HCT116 (cell line): ENCODE results near the gene HELLS. TPM values are rescaled to one million over a fixed set of nuclear protein-coding genes. Genes with fewer than 3 reads are reported as not detected.

Source experiments
- ATAC-seq: fragments of 200-7000 bp; cut with Tn5 transposase; 2 replicates; pipeline ENCODE4 v1.9.1; 2020; ENCODE audit warnings: mild to moderate bottlenecking, moderate library complexity
- BruUV-seq: library from RNA; stranded (reverse); fragments of 400-500 nt; replicated peaks from 2 replicates; lab custom pipeline; 2021; lab: Mats Ljungman, UMichigan
- CTCF ChIA-PET: fragments of 300-600 bp; sonication (Branson Sonifier 250); formaldehyde crosslinking; loops from one replicate; lab custom pipeline; 2021; ENCODE audit warnings: antibody characterized with exemption; lab: Charles Lee
- POLR2A ChIA-PET: fragments of 300-600, 350-600 bp; sonication (Branson Sonifier 250); formaldehyde crosslinking; loops from one replicate; lab custom pipeline; 2021; ENCODE audit warnings: antibody characterized with exemption; lab: Charles Lee
- RAD21 ChIA-PET, 2 experiments: fragments of 300-600 bp; sonication (Branson Sonifier 250); formaldehyde crosslinking; loops; one replicate each; lab custom pipeline; 2023; ENCODE audit warnings: low total read pairs in 2 of 2; ENCODE audit not compliant: uncharacterized antibody in 2 of 2, unreplicated experiment in 2 of 2, low non-redundant PET in 1 of 2; lab: Charles Lee
- DNase-seq: peaks from one replicate; pipeline ENCODE4 v3.0.0-alpha.2; 2010; ENCODE audit warnings: low read depth, low spot score
- H2AFZ ChIP-seq: fragments of 200-600 bp; shearing (Covaris generic), sonication (generic); 2 replicates; pipeline ENCODE4 v1.6.1; 2017; ENCODE audit warnings: low read depth, mixed run types, mixed read lengths, antibody characterized with exemption, low read length; ENCODE audit not compliant: poor library complexity, severe bottlenecking
- H3K27ac ChIP-seq: 2 replicates; pipeline ENCODE4 v1.5.1; 2012; ENCODE audit warnings: low read depth, low read length
- H3K27me3 ChIP-seq: fragments of 200-600 bp; sonication (generic); 2 replicates; pipeline ENCODE4 v1.6.1; 2016; ENCODE audit warnings: mixed run types, low read length, mixed read lengths; ENCODE audit not compliant: insufficient read depth
- H3K36me3 ChIP-seq, 2 experiments: fragments of 200-500 bp in 1 of 2; fragments of 200-600 bp in 1 of 2; sonication (Bioruptor generic) in 1 of 2; sonication (generic) in 1 of 2; 2 replicates each; pipeline versions ENCODE4 v1.5.1 to v1.6.1; 2014 to 2016; ENCODE audit warnings: low read length in 2 of 2, inconsistent platforms in 1 of 2, mixed read lengths in 1 of 2, mixed run types in 1 of 2; ENCODE audit not compliant: insufficient read depth in 2 of 2, control insufficient read depth in 1 of 2
- H3K4me1 ChIP-seq, 2 experiments: fragments of 200-600 bp in 1 of 2; sonication (generic) in 1 of 2; 2 replicates each; pipeline versions ENCODE4 v1.5.1 to v1.6.1; 2012 to 2017; ENCODE audit warnings: low read length in 2 of 2, inconsistent platforms in 1 of 2, mild to moderate bottlenecking in 1 of 2, mixed read lengths in 1 of 2, mixed run types in 1 of 2, moderate library complexity in 1 of 2; ENCODE audit not compliant: insufficient read depth in 2 of 2, control insufficient read depth in 1 of 2
- H3K4me2 ChIP-seq: fragments of 200-600 bp; sonication (generic); 2 replicates; pipeline ENCODE4 v1.6.1; 2017; ENCODE audit warnings: mixed run types, low read length, mixed read lengths
- H3K4me3 ChIP-seq, 2 experiments: fragments of 200-600 bp in 1 of 2; sonication (generic) in 1 of 2; replicated peaks in 1 of 2; 2 replicates each; pipeline ENCODE4 v1.5.1; 2011 to 2016; ENCODE audit warnings: low read length in 2 of 2, control low read depth in 1 of 2, low read depth in 1 of 2, mild to moderate bottlenecking in 1 of 2, mixed read lengths in 1 of 2, mixed run types in 1 of 2
- H3K79me2 ChIP-seq: fragments of 200-600 bp; sonication (generic); 2 replicates; pipeline ENCODE4 v1.6.1; 2017; ENCODE audit warnings: mild to moderate bottlenecking, mixed run types, low read length, moderate library complexity, mixed read lengths; ENCODE audit not compliant: insufficient read depth
- H3K9ac ChIP-seq: fragments of 200-600 bp; sonication (generic); 2 replicates; pipeline ENCODE4 v1.6.1; 2016; ENCODE audit warnings: low read length, mixed read lengths
- H3K9me2 ChIP-seq: fragments of 200-600 bp; sonication (generic), shearing (Covaris generic); 2 replicates; pipeline ENCODE4 v1.6.1; 2017; ENCODE audit warnings: mixed run types, mild to moderate bottlenecking, moderate library complexity; ENCODE audit not compliant: insufficient read depth
- H3K9me3 ChIP-seq, 2 experiments: fragments of 200-500 bp in 1 of 2; fragments of 200-600 bp in 1 of 2; sonication (Bioruptor generic) in 1 of 2; sonication (generic) in 1 of 2; 2 replicates each; pipeline ENCODE4 v1.6.1; 2014 to 2017; ENCODE audit warnings: low read length in 2 of 2, mixed read lengths in 2 of 2, inconsistent platforms in 1 of 2, low read depth in 1 of 2, mild to moderate bottlenecking in 1 of 2, mixed run types in 1 of 2, moderate library complexity in 1 of 2; ENCODE audit not compliant: control insufficient read depth in 1 of 2, insufficient read depth in 1 of 2
- H4K20me1 ChIP-seq: fragments of 200-600 bp; sonication (generic), shearing (Covaris generic); 2 replicates; pipeline ENCODE4 v1.6.1; 2017; ENCODE audit warnings: mixed run types, mild to moderate bottlenecking, moderate library complexity; ENCODE audit not compliant: insufficient read depth
- CTCF ChIP-seq, 3 experiments: fragments of 200-600 bp in 1 of 3; sonication (generic) in 1 of 3; IDR thresholded peaks in 2 of 3; conservative IDR thresholded peaks in 1 of 3; 2 replicates each; pipeline ENCODE4 v1.5.1; 2012 to 2017; ENCODE audit warnings: low read depth in 2 of 3, low read length in 2 of 3, antibody characterized with exemption in 1 of 3, borderline replicate concordance in 1 of 3, control low read depth in 1 of 3, mild to moderate bottlenecking in 1 of 3, mixed read lengths in 1 of 3, mixed run types in 1 of 3, moderate library complexity in 1 of 3; ENCODE audit not compliant: insufficient read depth in 1 of 3
- EGR1 ChIP-seq: IDR thresholded peaks from 2 replicates; pipeline ENCODE4 v1.6.1; 2012; ENCODE audit warnings: low read depth
- ELF1 ChIP-seq: IDR thresholded peaks from 2 replicates; pipeline ENCODE4 v1.6.1; 2012; ENCODE audit warnings: low read depth, borderline replicate concordance
- EZH2phosphoT487 ChIP-seq: fragments of 200-600 bp; IDR thresholded peaks from 2 replicates; pipeline ENCODE4 v1.6.1; 2018; ENCODE audit warnings: antibody characterized with exemption, borderline replicate concordance
- JUND ChIP-seq: IDR thresholded peaks from 2 replicates; pipeline ENCODE4 v1.6.1; 2012
- POLR2A ChIP-seq: IDR thresholded peaks from 2 replicates; pipeline ENCODE4 v1.7.0; 2011; ENCODE audit warnings: borderline replicate concordance; ENCODE audit not compliant: insufficient read depth, insufficient read length; ENCODE audit errors: extremely low read depth
- POLR2AphosphoS5 ChIP-seq: IDR thresholded peaks from 2 replicates; pipeline ENCODE4 v1.6.1; 2011; ENCODE audit warnings: mild to moderate bottlenecking, low read depth, low read length, moderate library complexity
- RAD21 ChIP-seq: IDR thresholded peaks from 2 replicates; pipeline ENCODE4 v1.6.1; 2012; ENCODE audit warnings: low read depth, mild to moderate bottlenecking
- SIN3A ChIP-seq: IDR thresholded peaks from 2 replicates; pipeline ENCODE4 v1.6.1; 2012; ENCODE audit warnings: low read depth
- SRF ChIP-seq: IDR thresholded peaks from 2 replicates; pipeline ENCODE4 v1.6.1; 2012; ENCODE audit warnings: low read depth
- ZFX ChIP-seq: fragments of 450-650 bp; IDR thresholded peaks from 2 replicates; pipeline ENCODE4 v1.6.1; 2017
- ZNF274 ChIP-seq: fragments of 200-500 bp; sonication (Bioruptor generic); IDR thresholded peaks from 2 replicates; pipeline ENCODE4 v1.6.1; 2014; ENCODE audit warnings: mild to moderate bottlenecking, low read depth, low read length, inconsistent platforms
- intact Hi-C: fragments of 100-400 bp; cut with micrococcal nuclease; formaldehyde crosslinking; loops from 2 replicates; pipeline ENCODE4 v1.10.0; 2022
- total RNA-seq: library from RNA; stranded (reverse); gene quantifications from one replicate; pipeline ENCODE4 v1.2.1, GENCODE V29; 2021; ENCODE audit not compliant: unreplicated experiment
- TF ChIP-seq, protein P1 (sequence below): IDR thresholded peaks from 2 replicates; pipeline ENCODE4 v1.6.1; 2012; ENCODE audit warnings: low read depth
- TF ChIP-seq, protein P2 (sequence below): IDR thresholded peaks from 2 replicates; pipeline ENCODE4 v1.6.1; 2012

Gene HELLS
- total RNA-seq, 1 experiment from 2014 or later = 134 TPM

DNA sequence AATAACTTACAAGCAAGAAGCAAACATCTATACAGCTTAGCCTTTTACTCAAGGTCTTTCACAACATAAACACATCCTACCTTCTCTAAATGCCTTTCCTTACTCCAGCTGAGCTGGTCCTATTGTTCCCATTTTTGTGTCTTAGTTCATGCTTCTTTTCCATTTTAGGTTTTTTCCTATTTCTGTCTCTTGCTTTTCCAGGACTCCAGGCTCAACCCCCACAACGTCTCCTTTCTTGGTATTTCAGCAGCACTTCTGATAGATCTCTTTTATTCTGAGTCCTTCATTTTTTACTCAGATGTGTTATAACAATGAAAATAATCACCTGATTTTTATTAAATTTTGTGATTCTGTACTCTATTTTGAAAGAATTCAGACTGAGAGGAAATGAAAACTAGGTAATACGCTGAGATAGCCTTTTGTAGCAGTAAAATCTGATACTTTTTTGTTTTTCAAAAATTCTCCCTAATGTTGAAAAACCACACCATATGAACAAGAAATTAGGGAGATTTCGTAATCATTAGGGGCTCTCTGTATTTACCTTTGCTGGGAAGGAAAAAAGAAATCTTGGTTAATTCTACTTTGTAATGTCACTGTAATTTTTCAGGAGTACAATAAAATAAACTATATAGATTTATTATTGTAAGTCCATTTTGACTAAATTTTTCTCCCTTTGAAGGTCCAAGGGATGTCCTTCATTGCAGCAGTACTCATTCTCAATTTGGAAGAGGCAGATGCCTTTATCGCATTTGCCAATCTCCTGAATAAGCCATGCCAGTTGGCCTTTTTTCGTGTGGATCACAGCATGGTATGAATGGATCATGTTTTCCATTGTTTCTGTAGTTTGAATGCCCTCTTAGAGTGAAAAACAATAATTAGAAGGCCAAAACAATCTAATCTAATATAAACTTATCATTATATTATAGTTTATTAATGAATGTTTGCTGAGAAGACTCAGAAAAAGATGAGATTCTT, 24.0 kb upstream of the HELLS start:
- POLR2A ChIA-PET = no interaction called here
- H3K27ac ChIP-seq = no peak overlapping the region
- TF ChIP-seq SRF = no peak
- TF ChIP-seq, protein P1, sequence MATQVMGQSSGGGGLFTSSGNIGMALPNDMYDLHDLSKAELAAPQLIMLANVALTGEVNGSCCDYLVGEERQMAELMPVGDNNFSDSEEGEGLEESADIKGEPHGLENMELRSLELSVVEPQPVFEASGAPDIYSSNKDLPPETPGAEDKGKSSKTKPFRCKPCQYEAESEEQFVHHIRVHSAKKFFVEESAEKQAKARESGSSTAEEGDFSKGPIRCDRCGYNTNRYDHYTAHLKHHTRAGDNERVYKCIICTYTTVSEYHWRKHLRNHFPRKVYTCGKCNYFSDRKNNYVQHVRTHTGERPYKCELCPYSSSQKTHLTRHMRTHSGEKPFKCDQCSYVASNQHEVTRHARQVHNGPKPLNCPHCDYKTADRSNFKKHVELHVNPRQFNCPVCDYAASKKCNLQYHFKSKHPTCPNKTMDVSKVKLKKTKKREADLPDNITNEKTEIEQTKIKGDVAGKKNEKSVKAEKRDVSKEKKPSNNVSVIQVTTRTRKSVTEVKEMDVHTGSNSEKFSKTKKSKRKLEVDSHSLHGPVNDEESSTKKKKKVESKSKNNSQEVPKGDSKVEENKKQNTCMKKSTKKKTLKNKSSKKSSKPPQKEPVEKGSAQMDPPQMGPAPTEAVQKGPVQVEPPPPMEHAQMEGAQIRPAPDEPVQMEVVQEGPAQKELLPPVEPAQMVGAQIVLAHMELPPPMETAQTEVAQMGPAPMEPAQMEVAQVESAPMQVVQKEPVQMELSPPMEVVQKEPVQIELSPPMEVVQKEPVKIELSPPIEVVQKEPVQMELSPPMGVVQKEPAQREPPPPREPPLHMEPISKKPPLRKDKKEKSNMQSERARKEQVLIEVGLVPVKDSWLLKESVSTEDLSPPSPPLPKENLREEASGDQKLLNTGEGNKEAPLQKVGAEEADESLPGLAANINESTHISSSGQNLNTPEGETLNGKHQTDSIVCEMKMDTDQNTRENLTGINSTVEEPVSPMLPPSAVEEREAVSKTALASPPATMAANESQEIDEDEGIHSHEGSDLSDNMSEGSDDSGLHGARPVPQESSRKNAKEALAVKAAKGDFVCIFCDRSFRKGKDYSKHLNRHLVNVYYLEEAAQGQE = no peak
- no peak for TF ChIP-seq ELF1
- TF ChIP-seq JUND = no peak
- TF ChIP-seq SIN3A = no peak
- no peak for TF ChIP-seq EZH2phosphoT487
- no peak for TF ChIP-seq ZFX
- TF ChIP-seq EGR1 = no peak
- no peak for TF ChIP-seq POLR2A
- TF ChIP-seq CTCF (IDR thresholded peaks at IDR 0.05 in 2 of 3, conservative IDR thresholded peaks at IDR 0.05 in 1 of 3; ENCODE audit: borderline replicate concordance in 1 of 3, insufficient read depth in 1 of 3, low read depth in 2 of 3, low read length in 2 of 3) = no peak
- TF ChIP-seq RAD21 = no peak
- no peak for TF ChIP-seq POLR2AphosphoS5
- TF ChIP-seq, protein P2, sequence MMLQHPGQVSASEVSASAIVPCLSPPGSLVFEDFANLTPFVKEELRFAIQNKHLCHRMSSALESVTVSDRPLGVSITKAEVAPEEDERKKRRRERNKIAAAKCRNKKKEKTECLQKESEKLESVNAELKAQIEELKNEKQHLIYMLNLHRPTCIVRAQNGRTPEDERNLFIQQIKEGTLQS = no peak
- TF ChIP-seq ZNF274 = no peak
- TF ChIP-seq, all 23 proteins: peak for 0
- RAD21 ChIA-PET = no interaction called here
- BruUV-seq = no TSS peak
- Histone ChIP-seq H3K9me3 (no peaks in the 10 kb centered on the region), H3K9ac (no peak overlapping the region), H3K36me3 (no peaks in the 10 kb centered on the region), H4K20me1 (no peaks in the 10 kb centered on the region), H3K79me2 (no peaks in the 10 kb centered on the region), H3K9me2 (no peaks in the 10 kb centered on the region), H3K4me2 (no peak overlapping the region), H3K27me3 (no peaks in the 10 kb centered on the region), H3K4me3 (no peak overlapping the region), H2AFZ (no peak overlapping the region), H3K4me1 (peaks cover 0 to 3% of the 10 kb centered on the region in 2 experiments; a peak in 1 of 4 replicates)
- intact Hi-C loops = no loop called here
- ATAC-seq (no peak), DNase-seq (no peak)
- CTCF ChIA-PET = no interaction called here
